Activated T-helper 1 cell treated with anti-CD3 and anti-CD28 coated beads, Interleukin-2, amount 50 U/mL, for 16 hours (primary cell): ENCODE measurements around the gene PPP1R14C.
"Not testable (repeated sequence)": the region's sequence is repeated elsewhere in the genome, so short reads cannot be mapped to it uniquely, and the experiment has no call there.

Source experiments
- DNase-seq, 2 donors: peaks; one replicate each; pipeline ENCODE4 v3.0.0-alpha.2; 2020; ENCODE audit warnings: low read depth in 1 of 2, low spot score in 1 of 2

PPP1R14C gene

GRCh38 chr6:150137711-150138110 lies 5.1 kb upstream of the PPP1R14C start:
- not testable (repeated sequence) for DNase-seq

- DNase-seq = no peak
Measured at GRCh38 chr6:150138638-150139037, 4.2 kb upstream of the PPP1R14C start.

GRCh38 chr6:150139533-150139932 lies 3.3 kb upstream of the PPP1R14C start:
- no peak for DNase-seq

GRCh38 chr6:150140236-150140969 lies 2.4 kb upstream of the PPP1R14C start:
- no peak for DNase-seq

- no peak for DNase-seq
Measured at GRCh38 chr6:150142097-150142669, 661 bp upstream of the PPP1R14C start.

- DNase-seq = no peak
Measured at GRCh38 chr6:150143516-150144293, 861 bp downstream of the PPP1R14C start.

GRCh38 chr6:150144294-150144868 lies 1.5 kb downstream of the PPP1R14C start:
- no peak for DNase-seq

- no peak for DNase-seq
Measured at GRCh38 chr6:150145427-150145826, 2.6 kb downstream of the PPP1R14C start.

GRCh38 chr6:150145830-150146229 lies 3.0 kb downstream of the PPP1R14C start:
- no peak for DNase-seq

- no peak for DNase-seq
Measured at GRCh38 chr6:150146436-150146835, 3.6 kb downstream of the PPP1R14C start.

- DNase-seq = no peak
Measured at GRCh38 chr6:150149146-150149545, 6.3 kb downstream of the PPP1R14C start.

- no peak for DNase-seq
Measured at GRCh38 chr6:150150458-150150820, 7.6 kb downstream of the PPP1R14C start.

- DNase-seq = no peak
Measured at GRCh38 chr6:150150821-150151646, 8.2 kb downstream of the PPP1R14C start.

GRCh38 chr6:150152891-150153876 lies 10.3 kb downstream of the PPP1R14C start:
- DNase-seq = no peak

GRCh38 chr6:150153905-150154492 lies 11.2 kb downstream of the PPP1R14C start:
- no peak for DNase-seq

GRCh38 chr6:150156460-150156859 lies 13.6 kb downstream of the PPP1R14C start:
- DNase-seq = no peak

- no peak for DNase-seq
Measured at GRCh38 chr6:150157081-150157480, 14.2 kb downstream of the PPP1R14C start.

GRCh38 chr6:150159757-150160156 lies 16.9 kb downstream of the PPP1R14C start:
- DNase-seq = no peak

- no peak for DNase-seq
Measured at GRCh38 chr6:150163970-150164369, 21.1 kb downstream of the PPP1R14C start.
